Measurements from ENCODE around the gene TREML2.
"Not testable (repeated sequence)": the region's sequence is repeated elsewhere in the genome, so short reads cannot be mapped to it uniquely, and the experiment has no call there.

TREML2 gene

GRCh38 chr6:41209547-41210320, 8.8 kb upstream of the TREML2 start:
- DNase-seq (ENCODE audit: low spot score), result no peak

DNA sequence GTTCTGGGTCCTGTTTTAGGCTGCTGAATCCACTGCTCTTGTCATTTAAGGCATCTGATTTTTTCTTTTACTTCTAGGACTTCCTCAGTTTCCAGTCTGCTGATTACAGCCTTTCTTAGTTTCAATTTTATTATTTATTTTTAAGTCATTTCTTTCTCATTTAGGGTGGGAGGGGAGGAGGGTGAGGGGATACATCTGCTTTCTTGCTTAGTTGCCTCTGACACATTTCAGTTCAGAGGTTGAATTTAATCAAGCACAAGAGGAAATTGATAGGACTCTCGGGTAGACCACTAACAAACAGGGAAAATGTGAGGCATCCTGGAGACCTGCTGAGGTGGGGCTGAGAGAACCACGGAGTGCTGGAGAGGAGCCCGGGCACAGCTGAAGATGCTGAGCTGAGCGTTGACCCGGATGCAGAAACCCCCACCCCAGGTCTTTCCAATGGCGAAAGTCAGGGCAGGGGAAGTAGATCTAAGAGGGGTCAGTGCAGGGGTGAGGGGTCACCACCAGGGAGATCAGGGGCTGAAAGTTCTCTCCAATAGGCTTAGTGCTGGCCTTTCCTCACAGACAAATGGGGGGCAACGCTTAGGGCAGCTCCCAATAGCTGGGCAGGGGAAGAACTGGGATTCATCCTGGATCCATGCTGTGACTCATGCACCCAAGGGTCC, 7.6 kb upstream of the TREML2 start:
- DNase-seq (ENCODE audit: low spot score), result no peak

DNA sequence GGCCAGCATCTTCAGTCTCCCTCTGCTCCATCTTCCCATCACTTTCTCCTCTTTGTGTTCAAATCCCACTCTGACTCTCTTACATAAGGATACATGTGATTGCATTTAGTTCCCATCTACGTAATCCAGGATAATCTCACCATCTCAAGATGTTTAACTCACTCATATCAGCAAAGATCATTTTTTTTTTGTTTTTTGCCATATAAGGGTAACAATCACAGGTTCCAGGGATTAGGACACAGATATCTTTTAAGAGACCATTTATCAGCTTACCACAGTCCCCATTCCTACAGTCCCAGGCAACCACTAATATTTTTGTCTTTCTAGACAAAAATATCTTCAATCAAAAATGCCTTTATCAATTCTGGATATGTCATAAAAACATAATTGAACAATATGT, 3.2 kb upstream of the TREML2 start:
- no peak for DNase-seq (ENCODE audit: low spot score)

DNA sequence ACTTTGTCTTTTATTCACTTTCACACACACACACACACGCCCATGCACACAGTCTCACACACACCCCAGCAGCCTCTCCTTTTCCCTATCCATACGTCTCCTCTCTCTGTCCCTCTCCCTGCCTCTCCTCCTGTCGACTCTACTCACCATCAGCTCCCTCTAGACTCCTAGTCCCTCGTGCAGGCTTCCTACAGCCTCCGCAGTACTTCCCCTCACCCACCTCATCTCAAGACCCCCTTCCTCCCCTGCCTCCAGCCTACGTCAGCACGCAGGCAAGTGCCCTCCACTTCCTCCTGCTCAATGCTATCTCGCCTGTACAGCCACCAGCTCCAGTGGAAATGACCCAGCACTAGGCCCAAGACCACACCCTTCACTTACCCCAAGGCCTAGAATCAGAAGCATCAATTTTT, 820 bp upstream of the TREML2 start:
- DNase-seq (ENCODE audit: low spot score), result no peak

DNA sequence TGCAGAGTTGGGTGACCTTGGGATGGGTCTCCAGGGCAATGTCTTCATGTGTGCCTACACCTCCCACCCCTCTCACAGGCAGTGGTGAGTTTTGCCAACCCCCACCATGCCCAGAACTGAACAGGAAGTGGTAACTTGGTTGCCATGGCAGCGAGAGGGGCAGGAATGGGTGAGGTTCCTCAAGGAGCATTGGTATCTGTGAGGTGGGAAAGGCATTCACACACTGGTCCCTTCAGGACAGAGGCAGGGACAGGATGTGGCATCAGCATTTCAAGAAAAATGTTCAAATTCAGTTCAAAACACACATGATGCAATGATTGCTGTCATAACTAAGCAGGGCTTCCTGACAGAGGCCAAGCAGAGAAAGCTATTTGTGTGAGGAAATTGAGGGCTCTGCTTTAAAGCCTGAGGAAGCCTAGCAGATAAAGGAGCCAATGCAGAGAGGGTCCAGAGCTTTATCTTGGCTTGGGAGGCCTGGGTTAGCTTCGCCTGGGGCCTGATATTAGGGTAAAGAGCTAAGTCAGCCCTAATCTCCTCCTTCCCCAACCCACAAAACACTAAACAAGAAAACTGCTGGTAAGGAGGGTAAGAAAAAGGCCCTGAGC, 551 bp downstream of the TREML2 start:
- DNase-seq (ENCODE audit: low spot score), result no peak

DNA sequence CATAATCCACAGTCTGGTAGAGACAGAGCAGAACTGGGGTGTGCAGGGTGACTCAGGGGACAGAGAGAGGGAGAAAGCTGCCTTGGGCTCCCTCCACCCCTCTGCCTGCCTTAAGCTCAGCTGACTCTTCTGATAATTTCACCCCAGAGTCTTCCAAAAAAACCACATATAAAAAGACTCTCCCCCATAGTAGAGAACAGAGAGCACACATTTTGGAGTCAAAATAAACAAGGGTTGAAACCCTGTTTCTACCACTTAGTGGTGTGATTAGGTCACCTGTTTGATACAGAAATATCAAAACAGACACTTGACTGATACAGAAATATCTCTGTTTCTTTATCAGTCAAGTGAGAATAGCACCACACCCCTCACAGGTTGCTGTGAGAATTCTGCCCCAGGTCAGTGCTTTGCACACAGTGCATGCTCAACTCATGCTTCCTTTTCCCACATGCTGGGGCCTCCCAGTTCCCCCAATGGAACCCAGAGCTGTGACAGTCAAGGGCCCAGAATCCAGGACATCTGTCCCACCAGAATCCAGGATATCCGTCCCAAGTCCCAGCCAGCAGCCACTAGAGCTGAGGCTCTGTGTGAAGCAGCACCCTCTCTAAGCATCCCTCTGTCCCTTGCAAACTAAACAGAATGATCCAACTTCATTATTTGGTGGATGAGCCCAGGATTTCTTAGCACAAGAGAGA, 1.2 kb downstream of the TREML2 start:
- no peak for DNase-seq (ENCODE audit: low spot score)

DNA sequence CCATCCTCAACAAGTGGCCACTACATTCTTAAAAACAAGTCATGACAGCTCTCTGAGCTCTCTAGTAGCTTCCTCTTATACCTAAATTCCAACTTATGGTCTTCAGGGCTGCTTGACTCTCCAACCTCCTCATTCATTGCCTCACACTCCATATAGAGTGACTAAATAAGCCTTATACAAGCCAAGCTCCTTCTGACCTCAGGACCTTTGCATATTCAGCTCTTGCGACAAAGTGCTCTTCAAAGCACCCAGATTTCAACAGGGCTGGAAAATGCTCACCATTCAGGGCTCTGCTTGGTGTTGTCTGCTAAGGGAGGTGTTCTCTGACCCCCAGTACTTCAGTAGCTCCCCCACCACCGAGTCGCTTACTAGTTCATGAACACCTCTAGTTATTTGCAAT, 3.7 kb downstream of the TREML2 start:
- DNase-seq (ENCODE audit: low spot score), result no peak

- DNase-seq (ENCODE audit: low spot score), result no peak
These were observed 6.6 kb downstream of the TREML2 start for GRCh38 chr6:41194386-41194785.

DNA sequence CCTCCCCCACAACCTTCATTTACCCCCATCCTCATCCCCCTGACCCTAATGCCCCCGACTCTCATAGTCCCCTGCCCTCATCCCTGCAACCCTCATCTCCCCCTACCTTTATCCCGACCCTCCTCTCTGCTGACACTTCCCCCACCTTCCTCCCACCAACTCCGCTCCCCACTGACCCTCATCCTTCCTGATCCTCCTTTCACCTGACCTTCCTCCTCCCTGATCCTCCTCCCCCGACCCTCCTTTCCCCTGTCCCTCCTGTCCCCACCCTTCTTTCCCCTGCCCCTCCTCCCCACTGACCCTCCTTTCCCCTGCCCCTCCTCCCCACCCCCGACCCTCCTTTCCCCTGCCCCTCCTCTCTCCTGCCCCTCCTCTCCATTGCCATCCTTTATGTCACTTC, 7.1 kb downstream of the TREML2 start:
- DNase-seq (ENCODE audit: low spot score), result no peak

- DNase-seq (ENCODE audit: low spot score), result no peak
These were observed 7.7 kb downstream of the TREML2 start for GRCh38 chr6:41193171-41193734.

DNA sequence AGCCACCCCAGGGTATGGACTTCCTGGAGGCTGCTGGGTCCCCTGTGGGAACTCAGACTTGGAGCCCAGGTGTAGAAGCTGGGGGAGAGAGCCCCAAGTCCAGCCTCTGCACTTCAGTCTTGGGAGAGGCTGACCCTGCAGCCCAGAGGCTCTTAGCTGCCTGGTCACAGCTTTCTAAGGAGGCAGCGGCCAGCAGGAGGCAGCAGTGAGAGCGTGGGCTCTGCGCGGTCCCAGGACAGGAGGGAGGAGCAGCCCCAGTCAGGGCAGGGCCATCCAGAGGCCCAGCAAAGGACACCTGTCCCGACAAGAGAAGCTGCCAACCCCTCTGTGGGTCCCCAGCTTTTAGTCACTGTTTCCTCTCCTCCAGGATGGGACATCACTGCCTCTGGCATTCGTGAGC, 9.4 kb downstream of the TREML2 start:
- no peak for DNase-seq (ENCODE audit: low spot score)

DNA sequence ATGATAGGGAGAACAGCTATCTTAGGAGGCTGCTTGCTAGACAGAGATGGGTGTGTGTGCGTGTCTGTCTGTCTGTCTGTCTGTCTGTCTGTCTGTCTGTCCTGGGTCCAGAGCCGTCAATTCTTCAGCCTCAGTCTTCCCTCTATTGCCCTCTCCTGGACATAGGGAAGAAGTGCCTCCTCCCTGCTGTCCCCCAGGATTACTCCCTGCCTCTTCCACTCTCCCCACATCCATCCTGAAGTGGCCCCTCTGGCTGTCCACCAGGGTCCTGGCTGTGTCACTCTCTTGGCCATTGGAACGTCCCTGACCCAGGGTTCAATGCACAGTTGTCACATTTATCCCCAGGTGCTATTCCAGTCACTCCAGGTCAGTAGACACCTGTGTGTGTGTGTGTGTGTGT, 10.2 kb downstream of the TREML2 start:
- no peak for DNase-seq (ENCODE audit: low spot score)

GRCh38 chr6:41189967-41190366, 11.0 kb downstream of the TREML2 start:
- DNase-seq (ENCODE audit: low spot score), result no peak

DNA sequence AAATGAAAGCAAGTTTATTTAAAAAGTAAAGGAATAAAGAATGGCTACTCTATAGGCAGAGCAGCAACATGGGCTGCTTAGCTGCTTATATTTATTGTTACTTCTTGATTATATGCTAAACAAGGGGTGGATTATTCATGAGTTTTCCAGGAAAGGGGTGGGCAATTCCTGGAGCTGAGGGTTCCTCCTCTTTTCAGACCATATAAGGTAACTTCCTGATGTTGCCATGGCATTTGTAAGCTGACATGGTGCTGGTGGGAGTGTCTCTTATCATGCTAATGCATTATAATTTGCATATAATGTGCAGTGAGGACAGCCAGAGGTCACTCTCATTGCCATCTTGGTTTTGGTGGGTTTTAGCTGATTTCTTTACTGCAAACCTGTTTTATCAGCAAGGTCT, 11.9 kb downstream of the TREML2 start:
- not testable (repeated sequence) for DNase-seq (ENCODE audit: low spot score)

DNA sequence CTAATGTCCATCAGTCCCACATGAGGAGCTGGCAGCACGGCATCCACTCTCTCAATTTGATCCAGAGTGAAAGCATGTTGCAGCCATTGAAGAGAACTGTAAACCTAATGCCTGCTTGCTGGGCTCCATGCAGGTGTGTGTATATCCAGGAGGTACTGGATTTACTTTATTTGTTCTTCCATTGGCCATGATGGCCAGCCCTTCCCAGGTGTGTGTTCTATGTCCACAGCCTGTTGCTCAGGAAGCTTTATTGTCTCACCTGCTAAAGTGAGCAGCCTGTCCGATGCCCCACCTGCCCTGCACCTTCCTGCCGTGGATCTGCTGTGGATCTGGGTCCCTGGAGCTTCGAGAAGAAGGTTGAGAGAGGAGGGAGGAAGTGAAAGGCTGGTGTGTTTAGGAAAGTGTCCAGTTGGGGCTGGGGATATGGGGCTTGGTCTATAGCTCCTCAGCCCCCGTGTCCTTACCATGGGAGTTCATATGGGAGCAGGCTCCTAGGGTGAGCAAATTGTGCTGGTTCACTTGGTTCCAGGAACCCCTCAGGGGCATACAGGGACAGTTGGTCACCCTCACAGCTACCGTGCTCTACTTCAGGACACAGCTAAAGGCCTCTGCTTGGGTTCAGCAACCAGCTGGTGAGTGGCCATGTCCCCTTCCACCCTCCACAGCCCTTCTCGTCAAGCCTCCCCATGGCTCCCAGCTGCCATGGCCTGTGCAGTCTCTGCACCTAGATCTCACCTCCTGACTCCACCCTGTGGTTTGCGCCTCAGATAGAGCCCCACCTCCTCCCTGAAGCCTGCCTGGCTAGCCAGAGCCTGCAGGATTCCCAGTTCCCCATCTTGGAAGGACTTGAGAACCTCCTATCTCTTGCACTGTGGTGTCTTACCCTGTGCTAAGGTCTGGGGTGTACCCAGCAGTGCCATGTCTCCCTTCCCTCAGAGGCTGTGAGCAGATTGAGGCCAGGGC, 12.7 kb downstream of the TREML2 start:
- DNase-seq (ENCODE audit: low spot score), result no peak

DNA sequence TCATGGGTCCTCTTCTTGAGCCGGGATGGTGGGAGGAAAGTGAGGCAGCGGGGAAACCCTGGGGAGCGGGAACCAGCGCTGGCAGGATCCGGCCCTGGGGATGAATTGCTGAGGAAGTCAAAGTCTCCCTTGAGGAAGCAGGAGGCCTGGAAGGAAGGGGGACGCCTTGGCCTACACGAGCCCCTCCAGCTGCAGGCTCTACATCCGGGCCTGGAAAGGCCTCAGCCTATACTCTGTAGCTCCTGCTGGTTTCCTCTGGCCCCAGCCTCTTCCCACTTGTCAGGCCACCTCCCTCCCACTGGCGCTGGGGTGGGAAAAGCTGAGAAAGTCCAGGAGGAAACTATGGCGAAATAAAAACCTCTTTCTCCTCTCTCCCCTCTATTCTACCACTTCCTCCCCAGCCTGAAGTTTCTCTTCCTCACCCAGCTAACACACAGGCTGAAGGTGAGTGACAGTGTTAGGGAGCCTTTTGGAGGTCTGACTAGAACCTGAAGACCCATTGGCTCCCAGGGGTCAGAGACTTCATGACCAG, 14.9 kb downstream of the TREML2 start:
- DNase-seq (ENCODE audit: low spot score), result no peak

GRCh38 chr6:41184761-41185160, 16.2 kb downstream of the TREML2 start:
- DNase-seq (ENCODE audit: low spot score), result no peak

GRCh38 chr6:41182069-41183034, 18.6 kb downstream of the TREML2 start:
- DNase-seq (ENCODE audit: low spot score), result peak; percentile 28

DNA sequence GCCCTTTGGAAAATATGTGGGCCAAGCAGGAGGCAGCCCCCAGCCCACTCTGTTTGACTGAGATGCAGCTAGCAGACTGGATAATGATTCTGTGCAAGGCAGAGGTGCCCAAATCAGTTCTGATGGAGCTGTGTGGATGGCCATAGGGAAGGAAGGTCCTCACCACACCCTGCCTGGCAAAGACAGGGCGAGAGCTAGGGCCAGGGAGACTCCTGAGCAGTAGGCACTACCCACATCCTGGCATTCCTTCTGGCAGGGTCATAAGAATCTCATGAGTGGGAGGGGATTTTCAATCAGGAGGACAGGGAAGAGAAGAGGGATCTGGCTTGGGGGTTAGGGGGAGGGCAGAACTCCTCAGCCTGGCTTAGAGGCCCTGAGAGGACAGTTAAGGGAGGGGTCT, 19.4 kb downstream of the TREML2 start:
- no peak for DNase-seq (ENCODE audit: low spot score)

All from SK-N-DZ (cell line).